PFSK-1 (cell line): ENCODE measurements around the gene SLC9A3.

ENCODE experiments used
- FOXP2 ChIP-seq: optimal IDR thresholded peaks from 2 replicates; pipeline ENCODE3; 2011; ENCODE audit warnings: borderline replicate concordance, control low read depth, inconsistent platforms; ENCODE audit not compliant: insufficient read depth; ENCODE audit errors: extremely low read length, extremely low read depth
- POLR2AphosphoS5 ChIP-seq: IDR thresholded peaks from 2 replicates; pipeline ENCODE4 v1.6.1; 2012; ENCODE audit warnings: low read depth, mild to moderate bottlenecking, control low read depth, low read length, moderate library complexity
- REST ChIP-seq, 2 experiments: IDR thresholded peaks; 2 replicates each; pipeline versions ENCODE4 v1.6.1 to v1.8.0; 2011 to 2012; ENCODE audit warnings: low read depth in 2 of 2, low read length in 2 of 2, control low read depth in 1 of 2, inconsistent platforms in 1 of 2, mild to moderate bottlenecking in 1 of 2, moderate library complexity in 1 of 2; ENCODE audit not compliant: insufficient read depth in 1 of 2
- SIN3A ChIP-seq: IDR thresholded peaks from 2 replicates; pipeline ENCODE4 v1.6.1; 2012; ENCODE audit warnings: mild to moderate bottlenecking, low read length, moderate library complexity, borderline replicate concordance; ENCODE audit not compliant: insufficient read depth
- TAF1 ChIP-seq: IDR thresholded peaks from 2 replicates; pipeline ENCODE4 v1.6.1; 2012; ENCODE audit warnings: low read length, control low read depth, borderline replicate concordance; ENCODE audit not compliant: insufficient read depth

Gene SLC9A3

GRCh38 chr5:524973-525761 lies 918 bp upstream of the SLC9A3 start:
- TF ChIP-seq REST (IDR thresholded peaks at IDR 0.05; ENCODE audit: insufficient read depth in 1 of 2, low read depth in 2 of 2, low read length in 2 of 2): no peak
- TF ChIP-seq FOXP2: no peak

GRCh38 chr5:523441-524222 lies 617 bp downstream of the SLC9A3 start:
- TF ChIP-seq REST (IDR thresholded peaks at IDR 0.05; ENCODE audit: insufficient read depth in 1 of 2, low read depth in 2 of 2, low read length in 2 of 2) (no peak), POLR2AphosphoS5 (no peak), SIN3A (no peak), FOXP2 (no peak), TAF1 (no peak)

- TF ChIP-seq TAF1: no peak
- no peak for TF ChIP-seq SIN3A
- TF ChIP-seq FOXP2: no peak
- no peak for TF ChIP-seq POLR2AphosphoS5
- TF ChIP-seq REST (IDR thresholded peaks at IDR 0.05; ENCODE audit: insufficient read depth in 1 of 2, low read depth in 2 of 2, low read length in 2 of 2): no peak
These were observed 1.3 kb downstream of the SLC9A3 start for GRCh38 chr5:522899-523440.

- TF ChIP-seq POLR2AphosphoS5 (no peak), FOXP2 (no peak), REST (IDR thresholded peaks at IDR 0.05; ENCODE audit: insufficient read depth in 1 of 2, low read depth in 2 of 2, low read length in 2 of 2) (no peak), TAF1 (no peak), SIN3A (no peak)
These were observed 2.1 kb downstream of the SLC9A3 start for GRCh38 chr5:522116-522515.

GRCh38 chr5:521680-522079 lies 2.6 kb downstream of the SLC9A3 start:
- TF ChIP-seq TAF1: no peak
- TF ChIP-seq REST (IDR thresholded peaks at IDR 0.05; ENCODE audit: insufficient read depth in 1 of 2, low read depth in 2 of 2, low read length in 2 of 2): no peak
- no peak for TF ChIP-seq POLR2AphosphoS5
- TF ChIP-seq FOXP2: no peak
- no peak for TF ChIP-seq SIN3A
